IPS DF 19.7 (cell line): ENCODE data around the gene VPREB3.

Source experiments
- DNase-seq: peaks from one replicate; pipeline ENCODE4 v3.0.0-alpha.2; 2013; ENCODE audit warnings: low read depth, low spot score

The VPREB3 gene

GRCh38 chr22:23782703-23783102, 28.5 kb upstream of the VPREB3 start:
- DNase-seq = no peak

- no peak for DNase-seq
These were observed 28.0 kb upstream of the VPREB3 start for GRCh38 chr22:23782252-23782651.

DNA sequence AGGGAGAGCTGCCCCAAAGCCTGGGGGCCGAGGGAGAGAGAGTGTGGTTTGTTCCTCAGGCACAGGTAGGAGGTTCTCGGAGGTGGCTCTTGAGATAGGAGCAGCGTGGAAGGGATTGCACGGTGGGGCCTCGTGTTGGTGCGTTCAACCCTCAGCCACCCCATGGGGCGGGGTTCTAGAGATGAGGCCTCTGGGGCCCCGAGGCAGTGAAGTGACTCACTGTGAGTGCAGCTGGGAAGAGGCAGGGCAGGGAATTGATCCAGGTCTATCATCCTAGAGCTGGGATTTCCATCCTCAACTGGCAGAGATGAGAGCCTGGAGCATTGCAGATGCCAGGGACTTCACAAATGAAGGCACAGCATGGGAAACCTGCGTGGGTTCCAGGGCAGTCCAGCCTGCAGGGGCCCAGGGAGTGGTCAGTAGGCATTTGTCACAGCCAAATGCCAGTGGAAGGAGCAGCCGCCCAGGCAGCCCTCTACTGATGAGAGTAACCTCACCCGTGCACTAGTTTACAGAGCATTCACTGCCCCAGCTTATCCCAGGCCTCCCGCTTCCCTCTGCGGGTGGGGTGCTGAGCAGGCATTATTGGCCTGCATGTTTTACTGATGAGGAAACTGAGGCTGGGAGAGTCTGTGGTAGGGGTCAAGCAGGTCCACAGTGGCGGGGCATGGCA, 27.4 kb upstream of the VPREB3 start:
- DNase-seq = no peak

GRCh38 chr22:23781065-23781464, 26.8 kb upstream of the VPREB3 start:
- no peak for DNase-seq

GRCh38 chr22:23780146-23780748, 26.0 kb upstream of the VPREB3 start:
- no peak for DNase-seq

DNA sequence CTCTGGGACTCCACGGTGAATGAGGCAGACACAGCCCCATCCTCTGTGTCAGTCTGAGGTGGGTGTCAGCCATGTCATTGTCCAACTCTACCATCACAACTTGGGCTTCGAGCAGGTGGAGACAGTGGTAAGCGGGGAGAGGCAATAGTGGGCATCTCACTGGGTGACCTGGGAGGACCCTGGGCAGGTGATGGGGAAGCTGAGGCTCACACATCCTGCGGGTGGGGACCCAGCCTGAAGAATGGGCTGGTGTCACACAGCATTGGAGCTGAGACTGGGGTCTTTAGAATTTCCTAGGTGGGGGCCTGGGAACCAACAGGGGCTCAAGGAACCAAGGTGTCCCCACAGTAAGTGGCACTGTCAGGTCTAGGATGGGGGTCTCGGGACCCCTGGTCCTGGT, 25.5 kb upstream of the VPREB3 start:
- DNase-seq = no peak

GRCh38 chr22:23779083-23779482, 24.9 kb upstream of the VPREB3 start:
- no peak for DNase-seq

- no peak for DNase-seq
These were observed 24.3 kb upstream of the VPREB3 start for GRCh38 chr22:23778577-23778900.

DNA sequence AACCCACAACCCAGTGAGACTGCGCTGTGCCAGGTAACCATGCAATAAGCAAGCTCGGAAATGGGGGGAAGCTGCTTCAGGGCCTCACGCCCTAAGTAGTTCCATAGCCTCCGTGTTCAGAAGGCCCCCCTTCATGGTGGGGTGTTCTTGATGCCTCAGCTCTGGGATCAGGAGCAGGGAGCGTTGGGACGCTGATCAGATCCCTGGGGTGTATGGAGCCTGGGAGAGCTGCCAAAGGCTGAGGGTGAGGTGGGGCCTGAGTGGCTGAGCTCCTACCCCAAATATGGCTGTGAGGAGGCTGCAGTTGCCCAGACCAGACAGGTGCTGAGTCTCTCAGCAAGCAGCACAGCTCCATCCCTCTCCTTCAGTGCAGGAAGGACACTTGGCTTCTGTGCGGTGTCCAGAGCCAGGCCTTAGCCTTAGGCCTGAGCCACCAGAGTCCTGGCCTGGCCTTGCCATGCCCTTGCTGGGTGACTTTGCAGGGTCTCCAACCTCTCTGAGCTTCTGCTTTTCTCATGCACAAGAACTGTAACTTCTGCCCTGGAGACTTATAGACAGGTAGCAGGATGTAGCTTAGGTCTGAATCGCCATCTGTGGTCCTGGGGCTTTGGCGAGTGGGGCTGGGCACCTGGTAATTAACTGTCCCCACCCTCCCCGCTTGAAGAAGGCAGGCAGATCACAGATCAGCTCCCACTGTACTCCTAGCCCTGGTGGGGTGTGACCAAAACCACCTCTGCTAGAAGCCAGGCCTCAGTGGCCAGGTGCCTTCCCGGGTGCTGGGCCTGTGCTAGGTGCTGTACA, 23.8 kb upstream of the VPREB3 start:
- no peak for DNase-seq

- no peak for DNase-seq
These were observed 21.7 kb upstream of the VPREB3 start for GRCh38 chr22:23775779-23776375.

- no peak for DNase-seq
These were observed 20.8 kb upstream of the VPREB3 start for GRCh38 chr22:23774922-23775436.

DNA sequence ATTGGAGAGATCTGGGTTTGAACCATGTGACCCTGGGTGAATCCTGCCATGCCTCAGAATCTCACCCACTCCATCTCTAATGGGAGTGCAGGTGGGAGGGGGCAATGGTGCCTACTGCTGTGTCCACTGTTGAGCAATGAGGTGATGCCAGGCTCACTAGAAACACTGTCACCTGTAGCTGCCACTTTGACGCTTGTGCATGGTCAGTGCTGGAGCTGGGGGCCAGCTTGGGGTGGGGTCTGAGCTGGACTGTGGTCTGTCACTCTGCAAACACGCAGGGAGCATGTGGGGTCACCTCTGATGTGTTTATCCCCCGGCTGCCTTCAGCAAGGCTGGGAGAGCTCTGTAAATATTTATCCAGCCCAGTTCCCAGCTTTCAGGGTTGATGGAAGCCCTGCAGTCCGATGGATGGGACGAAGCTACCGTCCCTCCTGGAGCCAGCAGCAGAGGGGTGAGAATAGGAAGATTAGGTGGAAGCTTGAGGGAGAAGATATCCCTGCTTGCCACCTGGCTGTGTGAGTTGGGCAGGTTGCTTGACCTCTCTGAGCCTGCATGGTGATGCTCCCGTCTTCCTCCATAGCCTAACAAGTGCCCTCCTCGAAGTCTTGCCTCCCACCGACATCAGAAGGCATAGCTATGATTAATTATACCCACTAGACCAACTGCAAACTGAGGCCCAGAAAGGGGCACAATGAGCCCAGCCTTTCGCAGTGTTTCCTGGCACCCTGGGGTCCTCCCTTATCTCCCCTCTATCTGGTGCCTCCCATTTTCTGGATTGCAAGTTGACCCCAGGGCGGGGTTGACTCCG, 20.1 kb upstream of the VPREB3 start:
- DNase-seq = no peak

GRCh38 chr22:23773483-23774113, 19.4 kb upstream of the VPREB3 start:
- DNase-seq = no peak

DNA sequence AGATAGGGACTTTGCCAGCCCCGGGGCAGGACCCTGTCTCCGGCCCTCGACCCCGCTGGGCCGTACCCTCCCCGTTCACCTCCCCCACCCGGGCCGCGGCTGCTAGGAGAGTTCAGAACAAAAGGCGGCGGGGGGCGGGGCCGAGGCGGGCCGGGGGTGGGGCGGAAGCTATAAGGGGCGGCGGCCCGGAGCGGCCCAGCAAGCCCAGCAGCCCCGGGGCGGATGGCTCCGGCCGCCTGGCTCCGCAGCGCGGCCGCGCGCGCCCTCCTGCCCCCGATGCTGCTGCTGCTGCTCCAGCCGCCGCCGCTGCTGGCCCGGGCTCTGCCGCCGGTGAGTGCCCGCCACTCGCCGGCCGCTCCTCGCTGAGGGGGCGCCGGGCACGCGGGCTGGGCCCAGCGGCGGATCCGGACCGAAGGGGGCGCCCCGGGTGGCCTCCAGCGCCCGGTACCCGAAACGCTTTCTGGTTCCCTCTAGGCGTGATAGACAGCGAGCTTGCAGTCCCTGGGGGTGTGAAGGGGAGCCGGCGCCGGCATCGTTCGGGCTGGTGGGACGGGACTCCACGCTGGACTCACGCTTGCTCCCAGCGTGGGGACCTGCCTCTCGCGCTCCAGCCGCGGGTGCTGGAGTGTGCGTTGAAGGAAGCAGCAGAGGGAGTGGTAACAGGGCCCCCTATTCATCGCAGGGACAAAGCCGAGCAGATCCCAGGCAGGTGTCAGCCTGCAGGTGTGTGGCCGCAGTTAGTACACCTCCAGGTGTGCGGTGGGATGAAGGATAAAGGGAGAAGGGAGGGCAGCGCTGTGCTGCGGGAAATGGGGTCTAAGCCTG, 18.6 kb upstream of the VPREB3 start, which contains the start of gene MMP11:
TSS of gene MMP11 (plus strand) at position 201 of the 825 bp plus-strand sequence. CDS start at position 223, 22 bp downstream.
- DNase-seq = no peak

GRCh38 chr22:23772315-23772648, 18.1 kb upstream of the VPREB3 start:
- no peak for DNase-seq

GRCh38 chr22:23769321-23769965, 15.2 kb upstream of the VPREB3 start:
- DNase-seq = no peak

GRCh38 chr22:23767673-23768548, 13.7 kb upstream of the VPREB3 start, which contains the start of gene CHCHD10:
CHCHD10 (minus strand) TSS chr22:23767972; CDS start chr22:23767874, 98 bp downstream.
- DNase-seq = no peak

DNA sequence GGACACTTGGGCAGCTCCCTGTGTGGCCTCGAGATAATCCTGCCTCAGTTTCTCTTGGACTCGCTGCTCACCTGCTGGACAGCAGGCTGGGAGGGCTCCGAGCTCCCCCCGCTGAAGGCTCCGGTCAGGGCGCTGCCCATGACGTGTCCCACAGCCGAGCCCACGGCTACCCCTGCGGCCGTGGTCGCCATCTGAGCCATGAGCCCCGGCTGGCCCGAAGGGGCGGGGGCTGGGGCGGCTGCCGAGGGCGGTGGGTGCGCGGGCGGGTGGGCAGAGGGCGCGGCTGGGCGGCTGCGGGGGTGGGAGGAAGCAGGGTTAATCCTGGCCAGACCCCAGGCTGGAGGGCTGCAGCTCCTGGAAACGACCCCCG, 13.1 kb upstream of the VPREB3 start:
- DNase-seq = no peak
